Measurements from ENCODE around the gene CPLX3. TPM values are rescaled to one million over a fixed set of nuclear protein-coding genes. Genes with fewer than 3 reads are reported as not detected.

Gene CPLX3
- total and polyA plus RNA-seq, 2 of the 8 experiments (the other 6 are each of a cell fraction or from before 2014, with no cell fraction given) = 0.17 TPM; not detected in 1

DNA sequence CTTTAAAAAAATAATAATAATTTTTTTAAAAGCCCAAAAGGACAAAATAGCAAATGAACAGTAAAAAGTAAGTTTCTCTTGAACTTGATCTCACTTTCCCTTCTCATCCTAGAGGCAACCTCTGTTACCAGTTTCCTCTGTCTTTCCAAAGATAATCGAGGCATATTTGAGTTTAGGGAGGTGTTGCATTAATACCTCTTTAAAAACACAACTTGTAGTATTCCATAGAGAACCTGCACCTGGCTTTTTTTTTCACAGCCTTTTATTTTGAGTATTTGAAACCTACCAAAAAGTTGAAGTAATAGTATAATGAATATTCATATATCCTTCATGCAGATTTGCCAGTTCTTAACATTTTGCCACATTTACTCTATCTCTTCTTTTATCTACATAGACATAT lies 35.4 kb upstream of the CPLX3 start:
- Histone ChIP-seq H3K4ac (replicated peaks; ENCODE audit: insufficient read length, low read depth, low read length) (no peak overlapping the region), H3K36me3 (ENCODE audit: control insufficient read depth in 2 of 4, insufficient read depth in 4 of 4, low read length in 3 of 4) (no peaks in the 10 kb centered on the region), H3K4me2 (ENCODE audit: insufficient read depth in 1 of 2, low read depth in 2 of 2, low read length in 2 of 2) (no peak overlapping the region), H4K20me1 (replicated peaks in 1 of 2; ENCODE audit: control insufficient read depth in 1 of 2, insufficient read depth in 2 of 2, low read length in 2 of 2) (peaks cover 38 to 58% of the 10 kb centered on the region in 2 experiments), H3K79me2 (ENCODE audit: control insufficient read depth in 1 of 2, insufficient read depth in 2 of 2, low read length in 2 of 2) (peaks cover 0 to 7% of the 10 kb centered on the region in 2 experiments; a peak in 1 of 4 replicates), H2AFZ (ENCODE audit: low read length) (no peak overlapping the region), H3K27ac (ENCODE audit: low read depth, low read length) (no peak overlapping the region), H4K91ac (replicated peaks; ENCODE audit: insufficient read length, low read length) (no peak overlapping the region), H3K27me3 (replicated peaks in 1 of 4; ENCODE audit: control insufficient read depth in 3 of 4, extremely low read depth in 1 of 4, insufficient read depth in 3 of 4, low read length in 3 of 4) (no peaks in the 10 kb centered on the region), H3K18ac (ENCODE audit: extremely low read depth, low read length) (no peak overlapping the region), H3K79me1 (ENCODE audit: low read depth, low read length) (peaks cover 26% of the 10 kb centered on the region), H3K23me2 (ENCODE audit: low read depth, low read length) (no peaks in the 10 kb centered on the region), H3K14ac (ENCODE audit: insufficient read length) (no peak overlapping the region), H2AK5ac (ENCODE audit: low read depth, low read length) (no peak overlapping the region), H2BK120ac (replicated peaks; ENCODE audit: low read depth, low read length) (no peak overlapping the region), H3K9me3 (ENCODE audit: insufficient read depth in 2 of 2, low read depth in 1 of 2, low read length in 1 of 2) (no peaks in the 10 kb centered on the region), H4K8ac (ENCODE audit: extremely low read depth, insufficient read depth, low read length) (no peak overlapping the region), H3K4me3 (ENCODE audit: extremely low read depth in 1 of 4, insufficient read depth in 2 of 4, low read depth in 3 of 4, low read length in 4 of 4) (no peak overlapping the region), H2BK12ac (ENCODE audit: low read depth, low read length) (no peak overlapping the region), H2BK15ac (ENCODE audit: low read length) (no peak overlapping the region), H2BK5ac (ENCODE audit: low read depth, low read length) (no peak overlapping the region), H2BK20ac (ENCODE audit: low read length) (no peak overlapping the region), H4K5ac (ENCODE audit: insufficient read length, low read depth, low read length) (no peak overlapping the region), H3K23ac (ENCODE audit: insufficient read length) (no peak overlapping the region), H3K4me1 (replicated peaks in 1 of 4; ENCODE audit: control insufficient read depth in 3 of 4, insufficient read depth in 4 of 4, low read length in 3 of 4) (peaks cover 4 to 28% (median 14%) of the 10 kb centered on the region in 4 experiments), H3K9ac (replicated peaks in 1 of 4; ENCODE audit: extremely low read depth in 1 of 4, low read depth in 3 of 4, low read length in 3 of 4) (no peak overlapping the region), H3K56ac (replicated peaks; ENCODE audit: insufficient read length, low read depth, low read length) (no peak overlapping the region)
- ChIA-PET CTCF (ENCODE audit: partially characterized antibody) (interaction anchor here (3.9 to 53.7 kb wide), 4 partner anchors 9 to 166 kb away, joined by 22 to 1439 read pairs (median 283); partner anchors contain the start of genes CLK3 and CSK), POLR2A (ENCODE audit: partially characterized antibody) (no interaction called here)
- FAIRE-seq = no peak
- 90% methylated on average over 1 of the region's 1 CpG; no CpG with 5 or more reads in 1 of the 2 experiments for WGBS, 2 experiments (ENCODE audit: extremely low coverage in 1 of 2, insufficient coverage in 1 of 2, insufficient read length in 1 of 2, insufficient replicate concordance in 2 of 2, low coverage in 1 of 2, low lambda C conversion rate in 2 of 2, missing lambda C conversion rate in 1 of 2)
- DNase-seq (ENCODE audit: low read depth in 1 of 2, low spot score in 2 of 2) = no peak
- no peak for TF ChIP-seq POLR2A (IDR thresholded peaks at IDR 0.05; ENCODE audit: control extremely low read depth in 1 of 2, low read depth in 2 of 2, low read length in 2 of 2)
- no peak for TF ChIP-seq EZH2 (IDR thresholded peaks at IDR 0.05; ENCODE audit: low read depth, low read length, severe bottlenecking)
- TF ChIP-seq, protein P1, sequence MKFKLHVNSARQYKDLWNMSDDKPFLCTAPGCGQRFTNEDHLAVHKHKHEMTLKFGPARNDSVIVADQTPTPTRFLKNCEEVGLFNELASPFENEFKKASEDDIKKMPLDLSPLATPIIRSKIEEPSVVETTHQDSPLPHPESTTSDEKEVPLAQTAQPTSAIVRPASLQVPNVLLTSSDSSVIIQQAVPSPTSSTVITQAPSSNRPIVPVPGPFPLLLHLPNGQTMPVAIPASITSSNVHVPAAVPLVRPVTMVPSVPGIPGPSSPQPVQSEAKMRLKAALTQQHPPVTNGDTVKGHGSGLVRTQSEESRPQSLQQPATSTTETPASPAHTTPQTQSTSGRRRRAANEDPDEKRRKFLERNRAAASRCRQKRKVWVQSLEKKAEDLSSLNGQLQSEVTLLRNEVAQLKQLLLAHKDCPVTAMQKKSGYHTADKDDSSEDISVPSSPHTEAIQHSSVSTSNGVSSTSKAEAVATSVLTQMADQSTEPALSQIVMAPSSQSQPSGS (IDR thresholded peaks at IDR 0.05; ENCODE audit: low read length) = no peak
- TF ChIP-seq SP4 (IDR thresholded peaks at IDR 0.05; ENCODE audit: low read length) = no peak
- no peak for TF ChIP-seq CREB1 (IDR thresholded peaks at IDR 0.05)
- TF ChIP-seq BACH1 (IDR thresholded peaks at IDR 0.05; ENCODE audit: low read length) = no peak
- TF ChIP-seq CEBPB (IDR thresholded peaks at IDR 0.05; ENCODE audit: low read depth, low read length) = no peak
- no peak for TF ChIP-seq SP1 (IDR thresholded peaks at IDR 0.05; ENCODE audit: low read depth, low read length)
- TF ChIP-seq KDM1A (IDR thresholded peaks at IDR 0.05; ENCODE audit: borderline replicate concordance, low read length) = no peak

Measured in H1 (cell line).